Measurements from ENCODE around the gene GABRA5.
"Not testable (repeated sequence)": the region's sequence is repeated elsewhere in the genome, so short reads cannot be mapped to it uniquely, and the experiment has no call there.

- TF ChIP-seq CTCF (IDR thresholded peaks at IDR 0.05; ENCODE audit: control extremely low read depth in 1 of 3, insufficient read depth in 1 of 3, low read depth in 1 of 3, low read length in 3 of 3); SP1 (IDR thresholded peaks at IDR 0.05; ENCODE audit: low read depth, low read length); EP300 (IDR thresholded peaks at IDR 0.05; ENCODE audit: borderline replicate concordance in 1 of 2, low read depth in 2 of 2, low read length in 2 of 2): not testable (repeated sequence)
Measured at GRCh38 chr15:26831191-26831590, 35.7 kb upstream of the GABRA5 start.

All from H1 (cell line).